ENCODE measurements around the gene LRP1B. TPM values are rescaled to one million over a fixed set of nuclear protein-coding genes. Genes with fewer than 3 reads are reported as not detected.

Gene LRP1B
- total RNA-seq, 1 donor from 2014 or later, result 0.54 TPM

GRCh38 chr2:141364821-141365220 is 766.0 kb downstream of the LRP1B start:
- Mint-ChIP-seq H3K36me3 (ENCODE audit: low read depth) (no peaks in the 10 kb centered on the region), H3K27ac (ENCODE audit: unreplicated experiment) (no peak overlapping the region), H3K4me3 (no peak overlapping the region), H3K27me3 (ENCODE audit: low read depth) (no peaks in the 10 kb centered on the region), H3K4me1 (no peaks in the 10 kb centered on the region), H3K9me3 (peaks cover 2% of the 10 kb centered on the region)
- no peak for DNase-seq (ENCODE audit: low read depth, low spot score)
- TF ChIP-seq, protein P1, sequence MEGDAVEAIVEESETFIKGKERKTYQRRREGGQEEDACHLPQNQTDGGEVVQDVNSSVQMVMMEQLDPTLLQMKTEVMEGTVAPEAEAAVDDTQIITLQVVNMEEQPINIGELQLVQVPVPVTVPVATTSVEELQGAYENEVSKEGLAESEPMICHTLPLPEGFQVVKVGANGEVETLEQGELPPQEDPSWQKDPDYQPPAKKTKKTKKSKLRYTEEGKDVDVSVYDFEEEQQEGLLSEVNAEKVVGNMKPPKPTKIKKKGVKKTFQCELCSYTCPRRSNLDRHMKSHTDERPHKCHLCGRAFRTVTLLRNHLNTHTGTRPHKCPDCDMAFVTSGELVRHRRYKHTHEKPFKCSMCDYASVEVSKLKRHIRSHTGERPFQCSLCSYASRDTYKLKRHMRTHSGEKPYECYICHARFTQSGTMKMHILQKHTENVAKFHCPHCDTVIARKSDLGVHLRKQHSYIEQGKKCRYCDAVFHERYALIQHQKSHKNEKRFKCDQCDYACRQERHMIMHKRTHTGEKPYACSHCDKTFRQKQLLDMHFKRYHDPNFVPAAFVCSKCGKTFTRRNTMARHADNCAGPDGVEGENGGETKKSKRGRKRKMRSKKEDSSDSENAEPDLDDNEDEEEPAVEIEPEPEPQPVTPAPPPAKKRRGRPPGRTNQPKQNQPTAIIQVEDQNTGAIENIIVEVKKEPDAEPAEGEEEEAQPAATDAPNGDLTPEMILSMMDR (conservative IDR thresholded peaks at IDR 0.05), result no peak

- no peak overlapping the region for H3K4me3 Mint-ChIP-seq
- no peaks in the 10 kb centered on the region for H3K36me3 Mint-ChIP-seq (ENCODE audit: low read depth)
- peaks cover 2% of the 10 kb centered on the region for H3K9me3 Mint-ChIP-seq
- H3K27ac Mint-ChIP-seq (ENCODE audit: unreplicated experiment), result no peak overlapping the region
- no peaks in the 10 kb centered on the region for H3K4me1 Mint-ChIP-seq
- TF ChIP-seq, protein P1 (conservative IDR thresholded peaks at IDR 0.05), result no peak
- DNase-seq (ENCODE audit: low read depth, low spot score), result no peak
- H3K27me3 Mint-ChIP-seq (ENCODE audit: low read depth), result no peaks in the 10 kb centered on the region
Measured at GRCh38 chr2:141362311-141362710, 768.5 kb downstream of the LRP1B start.

GRCh38 chr2:141348481-141348880 is 782.3 kb downstream of the LRP1B start:
- Mint-ChIP-seq H3K4me1 (no peaks in the 10 kb centered on the region), H3K27ac (ENCODE audit: unreplicated experiment) (no peak overlapping the region), H3K9me3 (no peaks in the 10 kb centered on the region), H3K36me3 (ENCODE audit: low read depth) (no peaks in the 10 kb centered on the region), H3K27me3 (ENCODE audit: low read depth) (no peaks in the 10 kb centered on the region), H3K4me3 (no peak overlapping the region)
- no peak for DNase-seq (ENCODE audit: low read depth, low spot score)
- TF ChIP-seq, protein P1 (conservative IDR thresholded peaks at IDR 0.05), result no peak

DNA sequence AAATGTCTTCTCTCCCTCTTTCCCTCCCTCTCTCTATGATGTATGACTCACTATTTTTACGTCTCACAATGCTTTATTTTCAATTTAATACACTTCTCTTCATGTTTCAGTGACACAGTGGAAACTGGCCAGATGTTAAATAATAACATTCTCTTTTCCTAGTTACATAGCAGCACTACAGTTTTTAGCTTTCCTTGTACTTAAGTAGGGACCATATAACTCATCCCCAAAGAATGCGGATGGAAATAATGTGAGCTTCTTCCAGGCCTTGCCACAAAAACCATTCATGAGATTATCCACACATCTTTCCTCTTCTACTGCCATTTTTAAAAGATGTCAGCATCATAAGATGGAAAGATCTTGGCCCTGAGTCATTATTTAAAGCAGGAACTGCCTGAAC is 789.4 kb downstream of the LRP1B start:
- Mint-ChIP-seq H3K9me3 (no peaks in the 10 kb centered on the region), H3K27ac (ENCODE audit: unreplicated experiment) (no peak overlapping the region), H3K27me3 (ENCODE audit: low read depth) (no peaks in the 10 kb centered on the region), H3K4me3 (no peak overlapping the region), H3K36me3 (ENCODE audit: low read depth) (no peaks in the 10 kb centered on the region), H3K4me1 (no peaks in the 10 kb centered on the region)
- TF ChIP-seq, protein P1 (conservative IDR thresholded peaks at IDR 0.05), result no peak
- no peak for DNase-seq (ENCODE audit: low read depth, low spot score)

- TF ChIP-seq, protein P1 (conservative IDR thresholded peaks at IDR 0.05), result no peak
- no peaks in the 10 kb centered on the region for H3K36me3 Mint-ChIP-seq (ENCODE audit: low read depth)
- no peaks in the 10 kb centered on the region for H3K4me1 Mint-ChIP-seq
- no peak for DNase-seq (ENCODE audit: low read depth, low spot score)
- H3K27me3 Mint-ChIP-seq (ENCODE audit: low read depth), result no peaks in the 10 kb centered on the region
- no peaks in the 10 kb centered on the region for H3K9me3 Mint-ChIP-seq
- H3K4me3 Mint-ChIP-seq, result no peak overlapping the region
- no peak overlapping the region for H3K27ac Mint-ChIP-seq (ENCODE audit: unreplicated experiment)
Measured at GRCh38 chr2:141331127-141331526, 799.7 kb downstream of the LRP1B start.

GRCh38 chr2:141329964-141330363 is 800.9 kb downstream of the LRP1B start:
- TF ChIP-seq, protein P1 (conservative IDR thresholded peaks at IDR 0.05), result no peak
- no peaks in the 10 kb centered on the region for H3K4me1 Mint-ChIP-seq
- no peaks in the 10 kb centered on the region for H3K9me3 Mint-ChIP-seq
- H3K36me3 Mint-ChIP-seq (ENCODE audit: low read depth), result no peaks in the 10 kb centered on the region
- no peak overlapping the region for H3K4me3 Mint-ChIP-seq
- no peak for DNase-seq (ENCODE audit: low read depth, low spot score)
- H3K27ac Mint-ChIP-seq (ENCODE audit: unreplicated experiment), result no peak overlapping the region
- no peaks in the 10 kb centered on the region for H3K27me3 Mint-ChIP-seq (ENCODE audit: low read depth)

Measured in neural crest cell (in vitro differentiated cells).